Astrocyte of the spinal cord (primary cell): Measurements from ENCODE around the gene ACCSL.
A peak's percentile ranks its signal among the peaks of the same experiment; 100 is the strongest.

Experiments used
- DNase-seq: peaks from one replicate; pipeline ENCODE4 v3.0.0; 2011; ENCODE audit warnings: low read depth, low spot score
- H3K4me3 ChIP-seq: 2 replicates; pipeline ENCODE4 v1.5.1; 2011; ENCODE audit warnings: low read depth, mild to moderate bottlenecking, low read length, moderate library complexity
- in situ Hi-C: cut with HindIII; loops from 2 replicates; pipeline ENCODE4 v1.10.0; 2017; ENCODE audit warnings: low sequenced_read_pairs
- TF ChIP-seq, protein P1 (sequence below): IDR thresholded peaks from 2 replicates; pipeline ENCODE4 v1.5.1; 2012; ENCODE audit warnings: low read depth, mild to moderate bottlenecking, low read length, inconsistent platforms

ACCSL gene

GRCh38 chr11:44088377-44088776 lies 40.6 kb downstream of the ACCSL start:
- DNase-seq = no peak
- TF ChIP-seq, protein P1, sequence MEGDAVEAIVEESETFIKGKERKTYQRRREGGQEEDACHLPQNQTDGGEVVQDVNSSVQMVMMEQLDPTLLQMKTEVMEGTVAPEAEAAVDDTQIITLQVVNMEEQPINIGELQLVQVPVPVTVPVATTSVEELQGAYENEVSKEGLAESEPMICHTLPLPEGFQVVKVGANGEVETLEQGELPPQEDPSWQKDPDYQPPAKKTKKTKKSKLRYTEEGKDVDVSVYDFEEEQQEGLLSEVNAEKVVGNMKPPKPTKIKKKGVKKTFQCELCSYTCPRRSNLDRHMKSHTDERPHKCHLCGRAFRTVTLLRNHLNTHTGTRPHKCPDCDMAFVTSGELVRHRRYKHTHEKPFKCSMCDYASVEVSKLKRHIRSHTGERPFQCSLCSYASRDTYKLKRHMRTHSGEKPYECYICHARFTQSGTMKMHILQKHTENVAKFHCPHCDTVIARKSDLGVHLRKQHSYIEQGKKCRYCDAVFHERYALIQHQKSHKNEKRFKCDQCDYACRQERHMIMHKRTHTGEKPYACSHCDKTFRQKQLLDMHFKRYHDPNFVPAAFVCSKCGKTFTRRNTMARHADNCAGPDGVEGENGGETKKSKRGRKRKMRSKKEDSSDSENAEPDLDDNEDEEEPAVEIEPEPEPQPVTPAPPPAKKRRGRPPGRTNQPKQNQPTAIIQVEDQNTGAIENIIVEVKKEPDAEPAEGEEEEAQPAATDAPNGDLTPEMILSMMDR = no peak
- no peak overlapping the region for H3K4me3 ChIP-seq
- in situ Hi-C loops = no loop called here

DNA sequence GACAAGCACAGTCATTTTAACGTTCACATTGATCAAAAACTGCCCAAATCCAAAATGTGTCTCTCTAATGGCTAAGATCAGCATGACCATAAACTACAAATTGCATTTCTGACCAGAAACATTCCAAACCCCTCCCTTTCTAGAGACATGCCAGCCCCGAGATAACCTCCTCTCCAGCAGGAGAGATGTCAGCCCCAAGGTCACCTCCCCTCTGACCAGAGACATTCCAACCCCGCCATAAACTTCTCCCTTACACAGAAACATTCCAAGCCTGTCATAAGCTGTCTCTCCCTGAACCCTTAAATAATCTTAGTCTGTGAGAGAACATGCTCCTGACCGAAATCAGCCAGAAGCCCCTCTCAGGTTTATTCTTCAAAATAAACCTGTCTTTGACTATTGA lies 41.1 kb downstream of the ACCSL start:
- no peak for DNase-seq
- in situ Hi-C loops = no loop called here
- H3K4me3 ChIP-seq = no peak overlapping the region
- TF ChIP-seq, protein P1 = no peak

DNA sequence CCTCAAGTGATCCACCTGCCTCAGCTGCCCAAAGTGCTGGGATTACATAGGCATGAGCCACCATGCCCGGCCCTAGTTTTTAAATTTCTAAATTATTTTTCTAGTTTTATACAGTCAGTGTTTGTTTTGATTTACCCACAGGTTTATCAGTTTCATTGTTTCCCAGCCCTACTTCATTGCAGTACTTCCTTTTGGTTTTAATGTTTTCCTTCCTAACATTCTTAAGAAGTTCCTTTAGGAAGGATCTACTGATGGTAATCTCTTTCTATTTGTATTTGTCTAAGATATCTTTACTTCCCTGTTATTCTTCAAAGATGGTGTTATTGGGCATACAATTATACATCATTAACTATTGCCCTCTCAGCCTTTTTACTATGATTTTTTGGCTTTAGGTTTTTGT lies 42.8 kb downstream of the ACCSL start:
- no peak overlapping the region for H3K4me3 ChIP-seq
- TF ChIP-seq, protein P1 = no peak
- DNase-seq = no peak
- in situ Hi-C loops = no loop called here

DNA sequence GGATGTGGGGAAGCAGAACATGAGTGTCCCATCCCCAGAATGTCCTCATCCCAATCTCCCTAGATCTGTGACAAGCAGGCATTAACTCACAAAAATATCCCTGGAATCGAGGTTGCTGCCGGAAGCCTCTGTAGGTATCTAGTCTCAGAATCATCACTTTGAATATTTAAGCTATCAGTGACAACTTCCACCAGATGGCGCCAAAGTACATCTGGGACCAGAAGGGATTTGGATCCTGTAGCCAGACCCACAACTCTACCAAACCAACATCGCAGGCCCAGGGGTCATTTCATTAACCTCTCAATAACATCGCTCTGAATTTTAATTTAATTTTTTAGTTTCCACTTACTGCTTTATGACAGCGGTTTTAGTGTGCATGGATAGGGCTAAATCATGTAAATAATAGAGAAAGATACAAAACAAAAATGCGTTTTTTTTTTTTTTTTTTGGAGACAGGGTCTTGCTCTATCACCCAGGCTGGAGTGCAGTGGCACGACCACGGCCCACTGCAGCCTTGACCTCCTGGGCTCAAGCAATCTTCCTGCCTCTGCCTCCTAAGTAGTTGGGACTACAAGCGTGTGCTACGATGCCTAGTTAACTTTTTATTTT lies 46.6 kb downstream of the ACCSL start:
- H3K4me3 ChIP-seq = no peak overlapping the region
- in situ Hi-C loops = no loop called here
- TF ChIP-seq, protein P1 = peak; percentile 78
- DNase-seq = peak; percentile 73

DNA sequence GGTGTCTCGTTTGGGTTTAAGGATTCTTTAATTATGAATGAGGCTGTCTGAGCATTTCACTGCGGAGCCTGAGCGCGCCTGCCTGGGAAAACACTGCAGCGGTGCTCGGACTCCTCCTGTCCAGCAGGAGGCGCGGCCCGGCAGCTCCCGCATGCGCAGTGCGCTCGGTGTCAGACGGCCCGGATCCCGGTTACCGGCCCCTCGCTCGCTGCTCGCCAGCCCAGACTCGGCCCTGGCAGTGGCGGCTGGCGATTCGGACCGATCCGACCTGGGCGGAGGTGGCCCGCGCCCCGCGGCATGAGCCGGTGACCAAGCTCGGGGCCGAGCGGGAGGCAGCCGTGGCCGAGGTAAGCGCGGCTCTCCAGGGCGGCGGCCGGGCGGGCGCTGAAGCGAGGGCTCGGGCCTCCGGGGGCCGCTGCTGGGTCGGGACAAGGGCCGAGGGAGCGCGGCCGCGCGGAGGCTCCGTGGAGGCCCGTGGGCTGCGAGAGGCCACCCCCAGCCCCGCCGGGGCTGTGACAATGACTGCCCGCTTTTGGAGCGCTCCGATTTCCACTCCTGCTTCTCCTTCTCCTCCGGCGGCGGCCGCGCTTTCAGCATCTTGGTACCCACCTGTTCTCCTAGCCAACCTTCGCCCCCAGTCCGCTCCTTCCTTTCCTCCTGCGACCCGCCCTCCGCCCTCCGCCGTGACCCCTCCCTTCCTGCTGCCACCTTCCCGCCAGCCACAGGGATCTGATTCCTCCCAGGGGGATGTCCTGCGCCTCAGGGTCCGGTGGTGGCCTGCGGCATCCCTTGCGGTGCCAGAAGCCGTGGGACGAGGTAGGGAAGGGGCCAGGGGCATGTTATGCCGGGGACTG lies 48.0 kb downstream of the ACCSL start, which contains the start of gene EXT2:
Gene EXT2 (plus strand): TSS at position 173 of the 854 bp plus-strand sequence. CDS start 12,035 bp downstream, outside the sequence.
- in situ Hi-C loops = no loop called here
- peak within 1 kb of the TSS; percentile 81 for H3K4me3 ChIP-seq
- DNase-seq = peak; percentile 85
- TF ChIP-seq, protein P1 = peak; percentile 94

DNA sequence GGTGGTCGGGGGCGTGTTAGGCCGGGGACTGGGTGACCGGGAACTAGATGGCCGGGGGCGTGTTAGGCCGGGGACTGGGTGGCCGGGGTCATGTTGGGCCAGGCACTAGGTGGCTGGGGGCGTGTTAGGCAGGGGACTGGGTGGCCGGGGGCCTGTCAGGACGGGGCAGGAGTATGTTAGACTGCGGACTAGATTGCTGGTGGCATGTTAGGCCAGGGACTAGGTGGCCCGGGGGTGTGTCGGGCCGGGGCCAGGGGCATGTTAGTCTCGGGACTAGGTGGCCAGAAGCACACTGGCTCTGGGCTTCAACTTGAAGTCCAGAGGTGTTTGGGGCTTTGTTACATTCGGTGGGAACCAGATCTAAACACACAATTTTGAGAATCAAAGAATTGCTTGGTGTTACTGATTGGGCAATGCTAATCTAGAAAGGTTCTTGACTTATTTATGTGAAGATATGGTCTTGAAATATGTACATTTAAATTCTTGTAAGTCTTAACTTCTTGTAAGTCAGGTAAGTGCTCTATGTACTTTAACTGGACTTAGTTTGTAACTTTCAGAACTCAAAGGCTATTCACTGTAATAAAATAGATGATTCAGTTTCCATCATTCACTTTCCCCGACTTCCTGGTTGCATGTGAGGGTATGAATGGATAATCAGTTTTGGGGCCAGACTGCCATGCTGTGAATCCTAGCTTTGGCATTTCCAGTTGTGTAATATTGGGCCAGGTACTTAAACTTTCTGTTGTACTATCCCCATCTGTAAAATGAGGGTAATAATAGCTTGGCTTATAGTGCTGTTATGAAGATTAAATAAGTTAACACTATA lies 48.8 kb downstream of the ACCSL start:
- in situ Hi-C loops = no loop called here
- TF ChIP-seq, protein P1 = no peak
- DNase-seq = peak; percentile 9
- peak overlapping the region; percentile 81 for H3K4me3 ChIP-seq
